Astrocyte (in vitro differentiated cells and primary cell): ENCODE data around the gene NAV3. TPM values are rescaled to one million over a fixed set of nuclear protein-coding genes. Genes with fewer than 3 reads are reported as not detected.

ENCODE experiments used
- DNase-seq: peaks from one replicate; pipeline ENCODE4 v3.0.0-alpha.2; 2010; ENCODE audit warnings: low read depth
- FAIRE-seq: peaks from 2 replicates; lab custom pipeline; 2011; peaks lifted over from hg19 to GRCh38; lab: Jason Lieb, UNC
- H2AFZ ChIP-seq: 2 replicates; pipeline ENCODE4 v1.6.0; 2012; ENCODE audit warnings: low read depth, low read length, inconsistent platforms
- H3K27ac ChIP-seq: 2 replicates; pipeline ENCODE4 v1.5.1; 2011; ENCODE audit warnings: low read depth, low read length, inconsistent platforms
- H3K27me3 ChIP-seq: 2 replicates; pipeline ENCODE4 v1.6.0; 2011; ENCODE audit warnings: low read length, inconsistent platforms; ENCODE audit not compliant: insufficient read depth
- H3K36me3 ChIP-seq: 2 replicates; pipeline ENCODE4 v1.5.1; 2011; ENCODE audit warnings: low read length, inconsistent platforms; ENCODE audit not compliant: insufficient read depth
- H3K4me1 ChIP-seq: 2 replicates; pipeline ENCODE4 v1.5.1; 2011; ENCODE audit warnings: low read length, inconsistent platforms; ENCODE audit not compliant: insufficient read depth
- H3K4me2 ChIP-seq: 2 replicates; pipeline ENCODE4 v1.6.0; 2012; ENCODE audit warnings: low read length, inconsistent platforms
- H3K4me3 ChIP-seq: 2 replicates; pipeline ENCODE4 v1.5.1; 2011; ENCODE audit warnings: low read depth, mild to moderate bottlenecking, low read length, inconsistent platforms; ENCODE audit not compliant: insufficient read depth
- H3K79me2 ChIP-seq: 2 replicates; pipeline ENCODE4 v1.6.0; 2012; ENCODE audit warnings: mild to moderate bottlenecking, low read length, inconsistent platforms; ENCODE audit not compliant: insufficient read depth
- H3K9ac ChIP-seq: 2 replicates; pipeline ENCODE4 v1.6.0; 2012; ENCODE audit warnings: mild to moderate bottlenecking, low read length, inconsistent platforms
- H3K9me3 ChIP-seq: 2 replicates; pipeline ENCODE4 v1.5.1; 2012; ENCODE audit warnings: low read depth, mild to moderate bottlenecking, low read length, inconsistent platforms; ENCODE audit not compliant: insufficient read depth
- H4K20me1 ChIP-seq: 2 replicates; pipeline ENCODE4 v1.6.0; 2012; ENCODE audit warnings: low read length, inconsistent platforms; ENCODE audit not compliant: insufficient read depth
- H3K27ac Mint-ChIP-seq: one replicate; pipeline ENCODE4 v1.8.0; 2021; ENCODE audit warnings: mild to moderate bottlenecking, mixed read lengths; ENCODE audit not compliant: unreplicated experiment
- H3K27me3 Mint-ChIP-seq: one replicate; pipeline ENCODE4 v1.8.0; 2021; ENCODE audit warnings: low read depth, mixed read lengths; ENCODE audit not compliant: unreplicated experiment
- H3K36me3 Mint-ChIP-seq: one replicate; pipeline ENCODE4 v1.8.0; 2021; ENCODE audit warnings: low read depth, mixed read lengths; ENCODE audit not compliant: unreplicated experiment
- H3K4me1 Mint-ChIP-seq: one replicate; pipeline ENCODE4 v1.8.0; 2021; ENCODE audit warnings: low read depth, mixed read lengths; ENCODE audit not compliant: unreplicated experiment
- H3K4me3 Mint-ChIP-seq: one replicate; pipeline ENCODE4 v1.8.0; 2021; ENCODE audit warnings: mild to moderate bottlenecking, moderate library complexity, mixed read lengths; ENCODE audit not compliant: unreplicated experiment
- H3K9me3 Mint-ChIP-seq: one replicate; pipeline ENCODE4 v1.8.0; 2021; ENCODE audit warnings: mild to moderate bottlenecking, mixed read lengths; ENCODE audit not compliant: unreplicated experiment
- EZH2 ChIP-seq: IDR thresholded peaks from 2 replicates; pipeline ENCODE4 v1.6.1; 2012; ENCODE audit warnings: mild to moderate bottlenecking, low read length, inconsistent platforms; ENCODE audit not compliant: insufficient read depth
- total RNA-seq: library from RNA; stranded (reverse); gene quantifications from 2 replicates; pipeline ENCODE4 v1.2.1, GENCODE V29; 2021
- TF ChIP-seq, protein P1 (sequence below): IDR thresholded peaks from 2 replicates; pipeline ENCODE4 v1.5.1; 2011; ENCODE audit warnings: low read depth, mild to moderate bottlenecking, inconsistent platforms, low read length, moderate library complexity; ENCODE audit not compliant: insufficient read depth

NAV3 gene
- total RNA-seq, 1 donor from 2014 or later: 24.1 TPM

DNA sequence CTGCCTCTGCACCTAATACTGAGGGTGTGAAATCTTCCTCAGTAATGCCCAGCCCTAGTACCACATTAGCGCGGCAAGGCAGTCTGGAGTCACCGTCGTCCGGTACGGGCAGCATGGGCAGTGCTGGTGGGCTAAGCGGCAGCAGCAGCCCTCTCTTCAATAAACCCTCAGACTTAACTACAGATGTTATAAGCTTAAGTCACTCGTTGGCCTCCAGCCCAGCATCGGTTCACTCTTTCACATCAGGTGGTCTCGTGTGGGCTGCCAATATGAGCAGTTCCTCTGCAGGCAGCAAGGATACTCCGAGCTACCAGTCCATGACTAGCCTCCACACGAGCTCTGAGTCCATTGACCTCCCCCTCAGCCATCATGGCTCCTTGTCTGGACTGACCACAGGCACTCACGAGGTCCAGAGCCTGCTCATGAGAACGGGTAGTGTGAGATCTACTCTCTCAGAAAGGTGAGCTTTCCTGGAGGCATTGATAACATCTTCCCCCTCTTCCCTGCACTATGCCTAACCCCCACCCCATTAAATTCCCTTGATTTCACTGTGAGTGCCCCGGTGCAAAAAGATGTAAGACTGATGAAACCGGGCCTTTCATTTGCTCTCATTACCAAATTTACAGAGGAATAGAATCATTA, 291.4 kb downstream of the NAV3 start:
- Histone ChIP-seq H3K27ac (peak overlapping the region; percentile 24), H3K4me1 (no peaks in the 10 kb centered on the region), H3K4me2 (no peak overlapping the region), H3K9me3 (no peaks in the 10 kb centered on the region), H4K20me1 (no peaks in the 10 kb centered on the region), H3K9ac (no peak overlapping the region), H3K79me2 (no peaks in the 10 kb centered on the region), H2AFZ (no peak overlapping the region), H3K36me3 (peaks cover 5% of the 10 kb centered on the region), H3K4me3 (no peak overlapping the region), H3K27me3 (no peaks in the 10 kb centered on the region)
- Mint-ChIP-seq H3K27me3 (no peaks in the 10 kb centered on the region), H3K4me1 (no peaks in the 10 kb centered on the region), H3K4me3 (no peak overlapping the region), H3K9me3 (no peaks in the 10 kb centered on the region), H3K36me3 (peaks cover 2% of the 10 kb centered on the region), H3K27ac (no peak overlapping the region)
- DNase-seq (peak; percentile 44), FAIRE-seq (no peak)
- TF ChIP-seq EZH2: no peak
- TF ChIP-seq, protein P1, sequence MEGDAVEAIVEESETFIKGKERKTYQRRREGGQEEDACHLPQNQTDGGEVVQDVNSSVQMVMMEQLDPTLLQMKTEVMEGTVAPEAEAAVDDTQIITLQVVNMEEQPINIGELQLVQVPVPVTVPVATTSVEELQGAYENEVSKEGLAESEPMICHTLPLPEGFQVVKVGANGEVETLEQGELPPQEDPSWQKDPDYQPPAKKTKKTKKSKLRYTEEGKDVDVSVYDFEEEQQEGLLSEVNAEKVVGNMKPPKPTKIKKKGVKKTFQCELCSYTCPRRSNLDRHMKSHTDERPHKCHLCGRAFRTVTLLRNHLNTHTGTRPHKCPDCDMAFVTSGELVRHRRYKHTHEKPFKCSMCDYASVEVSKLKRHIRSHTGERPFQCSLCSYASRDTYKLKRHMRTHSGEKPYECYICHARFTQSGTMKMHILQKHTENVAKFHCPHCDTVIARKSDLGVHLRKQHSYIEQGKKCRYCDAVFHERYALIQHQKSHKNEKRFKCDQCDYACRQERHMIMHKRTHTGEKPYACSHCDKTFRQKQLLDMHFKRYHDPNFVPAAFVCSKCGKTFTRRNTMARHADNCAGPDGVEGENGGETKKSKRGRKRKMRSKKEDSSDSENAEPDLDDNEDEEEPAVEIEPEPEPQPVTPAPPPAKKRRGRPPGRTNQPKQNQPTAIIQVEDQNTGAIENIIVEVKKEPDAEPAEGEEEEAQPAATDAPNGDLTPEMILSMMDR: no peak

DNA sequence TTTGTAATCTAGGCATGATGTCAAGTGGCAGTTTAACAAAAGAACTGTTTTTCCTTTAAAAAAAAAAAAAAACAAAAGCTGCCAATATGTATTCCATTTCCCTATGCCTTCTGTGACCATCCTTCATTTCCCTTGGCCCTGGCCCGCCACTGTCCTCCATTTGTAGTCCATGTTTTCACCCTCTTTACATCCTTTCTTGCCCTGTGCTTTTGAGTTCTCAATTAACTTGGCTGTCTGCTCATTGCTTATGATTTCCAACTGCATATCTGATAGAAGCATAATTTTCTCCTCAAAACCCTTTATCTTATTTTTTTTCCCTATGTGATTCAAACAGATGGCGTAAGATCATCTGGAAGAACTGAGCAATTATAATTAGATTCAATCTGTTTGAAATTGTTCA, 297.5 kb downstream of the NAV3 start:
- H3K36me3 ChIP-seq: peaks cover 21% of the 10 kb centered on the region
- FAIRE-seq (no peak), DNase-seq (no peak)
- no peak overlapping the region for H3K4me3 Mint-ChIP-seq
- no peaks in the 10 kb centered on the region for H3K9me3 ChIP-seq
- no peak overlapping the region for H3K4me2 ChIP-seq
- no peaks in the 10 kb centered on the region for H3K9me3 Mint-ChIP-seq
- H3K9ac ChIP-seq: no peak overlapping the region
- no peak overlapping the region for H3K27ac Mint-ChIP-seq
- no peaks in the 10 kb centered on the region for H3K27me3 Mint-ChIP-seq
- H3K4me3 ChIP-seq: no peak overlapping the region
- no peaks in the 10 kb centered on the region for H3K79me2 ChIP-seq
- H3K4me1 Mint-ChIP-seq: no peaks in the 10 kb centered on the region
- H4K20me1 ChIP-seq: no peaks in the 10 kb centered on the region
- no peaks in the 10 kb centered on the region for H3K36me3 Mint-ChIP-seq
- TF ChIP-seq EZH2: no peak
- TF ChIP-seq, protein P1: no peak
- H2AFZ ChIP-seq: no peak overlapping the region
- no peak overlapping the region for H3K27ac ChIP-seq
- H3K4me1 ChIP-seq: no peaks in the 10 kb centered on the region
- no peaks in the 10 kb centered on the region for H3K27me3 ChIP-seq

DNA sequence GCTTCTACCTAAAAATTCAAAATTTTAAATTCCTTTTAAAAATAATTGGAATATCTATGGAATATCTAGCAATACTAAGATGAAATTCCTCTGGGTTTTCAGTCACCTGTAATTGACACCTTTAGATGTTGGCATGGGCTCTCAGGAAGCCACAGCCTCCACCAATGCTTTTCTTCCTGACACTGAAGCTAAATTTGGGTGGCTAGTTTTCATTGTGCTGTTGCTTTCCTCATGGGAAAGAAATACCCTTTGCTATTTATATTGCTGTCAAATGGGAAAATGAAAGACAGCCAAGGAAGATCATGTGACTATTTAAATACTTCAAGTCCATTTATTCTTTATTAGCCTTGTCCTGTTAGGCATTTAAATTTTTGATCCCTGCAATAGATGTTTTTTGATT, 313.0 kb downstream of the NAV3 start:
- no peaks in the 10 kb centered on the region for H3K9me3 ChIP-seq
- no peak overlapping the region for H3K4me3 Mint-ChIP-seq

More for the DNA sequence above, 313.0 kb downstream of the NAV3 start:
- H3K27ac Mint-ChIP-seq: no peak overlapping the region
- Histone ChIP-seq H3K27me3 (no peaks in the 10 kb centered on the region), H3K4me3 (no peak overlapping the region), H4K20me1 (no peaks in the 10 kb centered on the region), H2AFZ (no peak overlapping the region), H3K79me2 (no peaks in the 10 kb centered on the region), H3K9ac (no peak overlapping the region), H3K27ac (no peak overlapping the region), H3K4me2 (no peak overlapping the region), H3K36me3 (peaks cover 4% of the 10 kb centered on the region), H3K4me1 (no peaks in the 10 kb centered on the region)
- peaks cover 5% of the 10 kb centered on the region for H3K4me1 Mint-ChIP-seq
- H3K9me3 Mint-ChIP-seq: no peaks in the 10 kb centered on the region
- H3K27me3 Mint-ChIP-seq: no peaks in the 10 kb centered on the region
- DNase-seq: no peak
- peaks cover 2% of the 10 kb centered on the region for H3K36me3 Mint-ChIP-seq
- no peak for TF ChIP-seq EZH2
- TF ChIP-seq, protein P1: no peak
- no peak for FAIRE-seq
